Nephron (organoid): ENCODE measurements around the gene ALDH16A1.

Source experiments
- H3K27ac Mint-ChIP-seq, 3 experiments: 2 replicates each; pipeline ENCODE4 v1.8.0; 2020; ENCODE audit warnings: mixed read lengths in 3 of 3, mild to moderate bottlenecking in 2 of 3, moderate library complexity in 1 of 3
- H3K27me3 Mint-ChIP-seq: 2 replicates; pipeline ENCODE4 v1.8.0; 2021; ENCODE audit warnings: low read depth, mild to moderate bottlenecking, moderate library complexity, mixed read lengths
- H3K36me3 Mint-ChIP-seq: 2 replicates; pipeline ENCODE4 v1.8.0; 2020; ENCODE audit warnings: low read depth, mixed read lengths
- H3K4me1 Mint-ChIP-seq: 2 replicates; pipeline ENCODE4 v1.8.0; 2020; ENCODE audit warnings: mixed read lengths
- H3K4me3 Mint-ChIP-seq, 3 experiments: 2 replicates each; pipeline ENCODE4 v1.8.0; 2020; ENCODE audit warnings: mild to moderate bottlenecking in 3 of 3, mixed read lengths in 3 of 3, moderate library complexity in 2 of 3
- H3K9me3 Mint-ChIP-seq: 2 replicates; pipeline ENCODE4 v1.8.0; 2020; ENCODE audit warnings: mixed read lengths
- CTCF ChIP-seq, 3 experiments: fragments of 200-600 bp; sonication (generic); IDR thresholded peaks; one replicate each; pipeline ENCODE4 v1.5.0; 2021; ENCODE audit warnings: antibody characterized with exemption in 3 of 3; ENCODE audit not compliant: unreplicated experiment in 3 of 3

The ALDH16A1 gene

GRCh38 chr19:49435670-49436069 lies 17.4 kb upstream of the ALDH16A1 start:
- Mint-ChIP-seq H3K27ac (no peak overlapping the region), H3K4me1 (peaks cover 12% of the 10 kb centered on the region), H3K4me3 (no peak overlapping the region), H3K9me3 (peaks cover 4% of the 10 kb centered on the region), H3K27me3 (peaks cover 98% of the 10 kb centered on the region), H3K36me3 (peaks cover 4% of the 10 kb centered on the region)
- no peak for TF ChIP-seq CTCF (IDR thresholded peaks at IDR 0.05; ENCODE audit: unreplicated experiment in 3 of 3)

GRCh38 chr19:49436381-49437017 lies 16.5 kb upstream of the ALDH16A1 start:
- TF ChIP-seq CTCF (IDR thresholded peaks at IDR 0.05; ENCODE audit: unreplicated experiment in 3 of 3): no peak
- H3K4me3 Mint-ChIP-seq: peak overlapping the region in 1 of 3 experiments; percentile 7
- H3K27ac Mint-ChIP-seq: no peak overlapping the region
- H3K4me1 Mint-ChIP-seq: peaks cover 17% of the 10 kb centered on the region
- H3K36me3 Mint-ChIP-seq: peaks cover 4% of the 10 kb centered on the region
- H3K9me3 Mint-ChIP-seq: peaks cover 4% of the 10 kb centered on the region
- peaks cover 100% of the 10 kb centered on the region for H3K27me3 Mint-ChIP-seq

GRCh38 chr19:49437231-49437630 lies 15.8 kb upstream of the ALDH16A1 start:
- H3K9me3 Mint-ChIP-seq: peaks cover 4% of the 10 kb centered on the region
- TF ChIP-seq CTCF (IDR thresholded peaks at IDR 0.05; ENCODE audit: unreplicated experiment in 3 of 3): no peak
- no peak overlapping the region for H3K4me3 Mint-ChIP-seq
- peaks cover 24% of the 10 kb centered on the region for H3K4me1 Mint-ChIP-seq
- peaks cover 4% of the 10 kb centered on the region for H3K36me3 Mint-ChIP-seq
- H3K27ac Mint-ChIP-seq: no peak overlapping the region
- peaks cover 100% of the 10 kb centered on the region for H3K27me3 Mint-ChIP-seq

- H3K4me1 Mint-ChIP-seq: peaks cover 27% of the 10 kb centered on the region
- peak overlapping the region; percentile 0 to 48 (median 14) for H3K4me3 Mint-ChIP-seq
- TF ChIP-seq CTCF (IDR thresholded peaks at IDR 0.05; ENCODE audit: unreplicated experiment in 3 of 3): no peak
- H3K9me3 Mint-ChIP-seq: peaks cover 3% of the 10 kb centered on the region
- peaks cover 3% of the 10 kb centered on the region for H3K36me3 Mint-ChIP-seq
- H3K27me3 Mint-ChIP-seq: peaks cover 100% of the 10 kb centered on the region
- no peak overlapping the region for H3K27ac Mint-ChIP-seq
These were observed 14.8 kb upstream of the ALDH16A1 start for GRCh38 chr19:49438261-49438660.

- H3K36me3 Mint-ChIP-seq: no peaks in the 10 kb centered on the region
- no peak overlapping the region for H3K27ac Mint-ChIP-seq
- H3K4me1 Mint-ChIP-seq: peaks cover 27% of the 10 kb centered on the region
- peaks cover 89% of the 10 kb centered on the region for H3K27me3 Mint-ChIP-seq
- no peaks in the 10 kb centered on the region for H3K9me3 Mint-ChIP-seq
- H3K4me3 Mint-ChIP-seq: peak overlapping the region; percentile 31 to 43 (median 43)
- TF ChIP-seq CTCF (IDR thresholded peaks at IDR 0.05; ENCODE audit: unreplicated experiment in 3 of 3): no peak
These were observed 13.2 kb upstream of the ALDH16A1 start for GRCh38 chr19:49439836-49440235.
